ENCODE measurements around the gene SV2A. TPM values are rescaled to one million over a fixed set of nuclear protein-coding genes. Genes with fewer than 3 reads are reported as not detected.
A peak's percentile ranks its signal among the peaks of the same experiment; 100 is the strongest.

Gene SV2A
- total RNA-seq, 1 experiment from 2014 or later: not detected

DNA sequence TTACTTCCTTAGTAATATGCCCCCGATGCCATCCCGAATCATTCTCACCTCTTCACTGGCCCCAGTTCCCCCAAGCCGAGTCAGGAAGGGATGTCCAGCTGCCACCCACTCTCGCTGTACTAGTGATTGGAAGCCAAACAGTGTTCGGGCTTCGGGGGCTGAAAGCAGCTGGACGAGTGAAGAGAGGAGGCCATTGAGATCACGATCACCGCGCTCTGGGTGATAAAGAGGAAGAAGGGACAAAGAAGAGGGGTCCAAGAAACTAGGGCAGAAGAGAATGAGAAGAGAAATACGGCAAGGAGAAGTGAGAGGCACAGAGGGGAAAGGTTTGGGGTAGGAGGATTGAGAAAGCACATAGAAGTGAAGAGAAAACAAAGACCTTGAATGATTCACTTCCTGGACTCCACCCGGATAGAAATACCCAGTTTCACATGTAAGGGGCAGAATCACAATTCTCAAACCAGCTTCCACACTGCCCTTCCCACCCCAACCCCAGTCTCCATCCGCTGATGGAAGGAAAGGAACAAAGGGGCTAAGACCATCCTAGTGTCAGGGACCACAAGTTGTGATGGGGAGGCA, 13.7 kb upstream of the SV2A start:
- Mint-ChIP-seq H3K36me3 (ENCODE audit: insufficient read depth, unreplicated experiment) (peaks cover 10% of the 10 kb centered on the region), H3K27me3 (ENCODE audit: insufficient read depth, unreplicated experiment) (no peaks in the 10 kb centered on the region), H3K9me3 (ENCODE audit: unreplicated experiment) (no peaks in the 10 kb centered on the region), H3K27ac (ENCODE audit: low read depth, unreplicated experiment) (peak overlapping the region; percentile 61), H3K4me3 (ENCODE audit: unreplicated experiment) (peak overlapping the region; percentile 2), H3K4me1 (ENCODE audit: insufficient read depth, unreplicated experiment) (peaks cover 48% of the 10 kb centered on the region)
- intact Hi-C loops (cut with micrococcal nuclease): no loop called here
- DNase-seq (ENCODE audit: unreplicated experiment): peak; percentile 59
- CTCF ChIA-PET: interaction anchor here (0.6 kb wide), 2 partner anchors 141 to 256 kb away, joined by 3 to 5 read pairs; no protein-coding TSS in a partner anchor
- POLR2A ChIA-PET: interaction anchor here (0.6 to 7.3 kb wide), 2 partner anchors 12 to 43 kb away, joined by 3 to 228 read pairs; a partner anchor contains a TSS
- BruUV-seq (replicated peaks): no TSS peak
- TF ChIP-seq, protein P1, sequence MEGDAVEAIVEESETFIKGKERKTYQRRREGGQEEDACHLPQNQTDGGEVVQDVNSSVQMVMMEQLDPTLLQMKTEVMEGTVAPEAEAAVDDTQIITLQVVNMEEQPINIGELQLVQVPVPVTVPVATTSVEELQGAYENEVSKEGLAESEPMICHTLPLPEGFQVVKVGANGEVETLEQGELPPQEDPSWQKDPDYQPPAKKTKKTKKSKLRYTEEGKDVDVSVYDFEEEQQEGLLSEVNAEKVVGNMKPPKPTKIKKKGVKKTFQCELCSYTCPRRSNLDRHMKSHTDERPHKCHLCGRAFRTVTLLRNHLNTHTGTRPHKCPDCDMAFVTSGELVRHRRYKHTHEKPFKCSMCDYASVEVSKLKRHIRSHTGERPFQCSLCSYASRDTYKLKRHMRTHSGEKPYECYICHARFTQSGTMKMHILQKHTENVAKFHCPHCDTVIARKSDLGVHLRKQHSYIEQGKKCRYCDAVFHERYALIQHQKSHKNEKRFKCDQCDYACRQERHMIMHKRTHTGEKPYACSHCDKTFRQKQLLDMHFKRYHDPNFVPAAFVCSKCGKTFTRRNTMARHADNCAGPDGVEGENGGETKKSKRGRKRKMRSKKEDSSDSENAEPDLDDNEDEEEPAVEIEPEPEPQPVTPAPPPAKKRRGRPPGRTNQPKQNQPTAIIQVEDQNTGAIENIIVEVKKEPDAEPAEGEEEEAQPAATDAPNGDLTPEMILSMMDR (IDR thresholded peaks at IDR 0.05; ENCODE audit: unreplicated experiment): no peak

DNA sequence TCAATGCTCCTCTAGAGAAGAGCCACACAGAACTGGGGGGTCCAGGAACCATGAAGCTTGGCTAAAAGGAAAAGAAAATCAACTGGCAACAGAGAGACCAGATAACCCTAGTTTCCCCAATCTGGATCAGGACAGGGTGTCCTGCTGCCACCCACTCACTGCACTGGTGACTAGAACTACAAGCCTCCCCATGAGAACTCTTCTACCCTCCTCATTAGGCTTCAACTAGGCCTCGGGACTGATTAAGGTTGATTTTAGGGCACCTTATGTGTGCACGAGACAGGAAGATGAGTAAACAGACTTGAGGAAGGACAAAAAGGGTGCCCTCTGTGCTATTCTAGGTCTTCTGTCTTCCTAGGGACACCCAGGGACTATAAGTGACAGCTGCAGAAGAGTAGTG, 12.2 kb upstream of the SV2A start:
- ChIA-PET CTCF (interaction anchor here (1.0 to 1.6 kb wide), 5 partner anchors 8 to 41 kb away, joined by 3 to 6 read pairs (median 4); a partner anchor contains a TSS), POLR2A (interaction anchor here (0.6 to 7.3 kb wide), 5 partner anchors 8 to 181 kb away, joined by 3 to 228 read pairs (median 6); partner anchors contain the start of gene MTMR11)
- TF ChIP-seq, protein P1 (IDR thresholded peaks at IDR 0.05; ENCODE audit: unreplicated experiment): no peak
- H3K4me1 Mint-ChIP-seq (ENCODE audit: insufficient read depth, unreplicated experiment): peaks cover 54% of the 10 kb centered on the region
- H3K36me3 Mint-ChIP-seq (ENCODE audit: insufficient read depth, unreplicated experiment): peaks cover 24% of the 10 kb centered on the region
- intact Hi-C loops (cut with micrococcal nuclease): no loop called here
- DNase-seq (ENCODE audit: unreplicated experiment): no peak
- H3K27ac Mint-ChIP-seq (ENCODE audit: low read depth, unreplicated experiment): peak overlapping the region; percentile 61
- BruUV-seq (replicated peaks): no TSS peak
- no peak overlapping the region for H3K4me3 Mint-ChIP-seq (ENCODE audit: unreplicated experiment)
- no peaks in the 10 kb centered on the region for H3K27me3 Mint-ChIP-seq (ENCODE audit: insufficient read depth, unreplicated experiment)
- no peaks in the 10 kb centered on the region for H3K9me3 Mint-ChIP-seq (ENCODE audit: unreplicated experiment)

DNA sequence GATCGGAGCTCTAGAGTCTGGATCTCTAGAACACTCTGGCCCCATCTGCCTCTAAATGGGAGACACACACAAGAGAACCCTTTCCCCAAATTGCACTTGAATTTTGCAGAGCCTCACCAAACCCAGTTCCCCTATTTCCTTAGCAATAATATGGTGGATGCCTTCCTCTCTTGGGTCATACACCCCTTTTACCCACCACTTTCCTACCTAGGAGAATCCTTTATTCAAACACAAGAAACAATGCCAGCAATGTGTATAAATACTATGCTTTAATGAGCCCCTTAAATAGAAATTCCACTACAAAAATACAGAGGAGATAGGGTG, 10.7 kb upstream of the SV2A start:
- Mint-ChIP-seq H3K4me1 (ENCODE audit: insufficient read depth, unreplicated experiment) (peaks cover 67% of the 10 kb centered on the region), H3K9me3 (ENCODE audit: unreplicated experiment) (no peaks in the 10 kb centered on the region), H3K27ac (ENCODE audit: low read depth, unreplicated experiment) (peak overlapping the region; percentile 87), H3K36me3 (ENCODE audit: insufficient read depth, unreplicated experiment) (peaks cover 39% of the 10 kb centered on the region), H3K4me3 (ENCODE audit: unreplicated experiment) (peak overlapping the region; percentile 99), H3K27me3 (ENCODE audit: insufficient read depth, unreplicated experiment) (no peaks in the 10 kb centered on the region)
- DNase-seq (ENCODE audit: unreplicated experiment): no peak
- intact Hi-C loops (cut with micrococcal nuclease): no loop called here
- TF ChIP-seq, protein P1 (IDR thresholded peaks at IDR 0.05; ENCODE audit: unreplicated experiment): no peak
- ChIA-PET CTCF (interaction anchor here (0.6 to 1.6 kb wide), 8 partner anchors 9 to 282 kb away, joined by 3 to 6 read pairs (median 3); no protein-coding TSS in a partner anchor), POLR2A (interaction anchor here (0.7 to 7.3 kb wide), 23 partner anchors 10 to 942 kb away, joined by 3 to 228 read pairs (median 5); partner anchors contain the start of genes BOLA1, MTMR11, OTUD7B and VPS45)
- no TSS peak for BruUV-seq (replicated peaks)

DNA sequence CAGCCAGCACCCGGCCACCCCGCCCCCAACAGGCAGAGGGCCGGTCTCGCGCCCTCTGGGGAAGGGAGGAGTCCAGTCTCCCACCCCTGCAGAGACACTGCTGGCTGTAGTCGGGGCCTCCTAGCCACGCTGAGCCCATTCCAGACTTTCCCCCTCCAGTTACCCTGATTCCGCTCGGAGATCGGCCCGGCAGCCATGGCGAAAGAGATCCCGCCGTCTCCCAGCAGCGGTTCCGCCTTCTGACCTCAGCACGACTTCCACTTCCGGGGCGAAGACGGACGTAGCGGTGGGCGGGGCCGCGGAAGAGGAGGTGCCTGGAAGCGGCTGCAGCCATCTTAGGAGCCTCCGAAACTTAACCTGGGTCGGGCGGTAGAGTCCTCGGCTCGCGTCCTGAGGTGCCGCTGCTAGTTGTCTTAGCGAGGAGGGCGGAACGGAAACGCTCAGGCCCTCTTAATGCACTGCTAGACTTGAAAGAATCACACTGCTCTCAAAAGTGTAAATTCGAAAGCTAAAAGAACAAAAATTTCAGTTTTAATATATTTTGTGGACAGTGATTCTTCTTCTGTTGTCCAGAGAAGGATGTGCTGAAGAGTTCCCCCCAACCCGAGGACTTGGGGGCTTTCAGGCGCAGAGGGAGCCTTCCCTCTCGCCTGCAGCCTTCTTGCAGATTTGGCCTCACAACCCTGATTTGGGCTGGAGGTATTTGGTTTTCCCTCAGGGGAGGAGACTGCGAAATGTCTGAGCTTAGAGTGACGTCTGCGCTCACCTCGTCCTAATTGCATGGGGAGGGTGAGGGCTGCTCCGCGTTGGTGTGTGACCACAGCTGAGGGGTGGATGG, 10.1 kb upstream of the SV2A start, which contains the start of gene SF3B4:
Gene SF3B4, minus strand, starts transcription at position 241 of the 838 bp plus-strand sequence. Its CDS starts 44 bp downstream, at position 197.
- DNase-seq (ENCODE audit: unreplicated experiment): peak; percentile 98
- Mint-ChIP-seq H3K9me3 (ENCODE audit: unreplicated experiment) (no peaks in the 10 kb centered on the region), H3K27me3 (ENCODE audit: insufficient read depth, unreplicated experiment) (no peaks in the 10 kb centered on the region), H3K36me3 (ENCODE audit: insufficient read depth, unreplicated experiment) (peaks cover 45% of the 10 kb centered on the region), H3K4me1 (ENCODE audit: insufficient read depth, unreplicated experiment) (peaks cover 71% of the 10 kb centered on the region), H3K27ac (ENCODE audit: low read depth, unreplicated experiment) (peak within 1 kb of the TSS; percentile 87), H3K4me3 (ENCODE audit: unreplicated experiment) (peak within 1 kb of the TSS; percentile 99)
- TF ChIP-seq, protein P1 (IDR thresholded peaks at IDR 0.05; ENCODE audit: unreplicated experiment): no peak
- BruUV-seq (replicated peaks): TSS peak; percentile 93
- ChIA-PET CTCF (interaction anchor here (0.6 to 0.9 kb wide), 7 partner anchors 10 to 283 kb away, joined by 3 to 5 read pairs (median 3); no protein-coding TSS in a partner anchor), POLR2A (interaction anchor here (0.7 to 7.3 kb wide), 23 partner anchors 10 to 942 kb away, joined by 3 to 228 read pairs (median 5); partner anchors contain the start of genes BOLA1, MTMR11, OTUD7B and VPS45)
- intact Hi-C loops (cut with micrococcal nuclease): loop anchor here (2.0 kb wide), 1 partner anchor 39 kb away; no protein-coding TSS in a partner anchor
